K562 (cell line): Measurements from ENCODE around the gene FASN.

Experiments used
- RNF2 ChIP-seq: sonication (generic); IDR thresholded peaks from 2 replicates; pipeline ENCODE4 v1.6.1; 2016
- TF ChIP-seq, protein P1 (sequence below), 3 experiments: IDR thresholded peaks in 2 of 3; conservative IDR thresholded peaks in 1 of 3; 2 replicates each; pipeline ENCODE4 v1.5.1; 2011 to 2012; ENCODE audit warnings: low read length in 3 of 3, mild to moderate bottlenecking in 3 of 3, control low read depth in 2 of 3, improper control_type of control experiment in 1 of 3, inconsistent platforms in 1 of 3, low read depth in 1 of 3, mixed read lengths in 1 of 3, moderate library complexity in 1 of 3; ENCODE audit not compliant: insufficient read depth in 2 of 3

DNA sequence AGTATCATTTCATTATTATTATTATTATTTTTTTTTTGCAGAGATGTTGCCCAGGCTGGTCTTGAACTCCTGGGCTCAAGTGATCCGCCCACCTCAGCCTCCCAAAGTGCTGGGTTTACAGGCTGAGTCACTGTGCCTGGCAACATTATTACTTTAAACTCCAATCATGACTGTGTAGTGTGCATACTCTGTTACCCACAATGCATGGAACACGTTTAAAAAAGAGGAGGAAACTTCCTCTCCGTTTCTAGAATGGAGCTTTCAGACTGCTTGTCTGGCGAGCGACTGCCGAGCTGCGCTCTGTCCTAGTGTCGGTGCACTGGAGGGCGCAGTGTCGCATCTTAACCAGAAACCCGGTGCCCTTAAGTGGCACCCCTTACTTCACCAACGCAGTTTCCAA is 22.1 kb upstream of the FASN start:
- TF ChIP-seq RNF2: no peak
- TF ChIP-seq, protein P1, sequence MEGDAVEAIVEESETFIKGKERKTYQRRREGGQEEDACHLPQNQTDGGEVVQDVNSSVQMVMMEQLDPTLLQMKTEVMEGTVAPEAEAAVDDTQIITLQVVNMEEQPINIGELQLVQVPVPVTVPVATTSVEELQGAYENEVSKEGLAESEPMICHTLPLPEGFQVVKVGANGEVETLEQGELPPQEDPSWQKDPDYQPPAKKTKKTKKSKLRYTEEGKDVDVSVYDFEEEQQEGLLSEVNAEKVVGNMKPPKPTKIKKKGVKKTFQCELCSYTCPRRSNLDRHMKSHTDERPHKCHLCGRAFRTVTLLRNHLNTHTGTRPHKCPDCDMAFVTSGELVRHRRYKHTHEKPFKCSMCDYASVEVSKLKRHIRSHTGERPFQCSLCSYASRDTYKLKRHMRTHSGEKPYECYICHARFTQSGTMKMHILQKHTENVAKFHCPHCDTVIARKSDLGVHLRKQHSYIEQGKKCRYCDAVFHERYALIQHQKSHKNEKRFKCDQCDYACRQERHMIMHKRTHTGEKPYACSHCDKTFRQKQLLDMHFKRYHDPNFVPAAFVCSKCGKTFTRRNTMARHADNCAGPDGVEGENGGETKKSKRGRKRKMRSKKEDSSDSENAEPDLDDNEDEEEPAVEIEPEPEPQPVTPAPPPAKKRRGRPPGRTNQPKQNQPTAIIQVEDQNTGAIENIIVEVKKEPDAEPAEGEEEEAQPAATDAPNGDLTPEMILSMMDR (IDR thresholded peaks at IDR 0.05 in 2 of 3, conservative IDR thresholded peaks at IDR 0.05 in 1 of 3; ENCODE audit: insufficient read depth in 2 of 3, low read depth in 1 of 3, low read length in 3 of 3): no peak
